ENCODE measurements around the gene RNGTT. TPM values are rescaled to one million over a fixed set of nuclear protein-coding genes. Genes with fewer than 3 reads are reported as not detected.

The RNGTT gene
- total and polyA plus RNA-seq, 2 experiments from 2014 or later = 9.2 to 21.5 TPM

DNA sequence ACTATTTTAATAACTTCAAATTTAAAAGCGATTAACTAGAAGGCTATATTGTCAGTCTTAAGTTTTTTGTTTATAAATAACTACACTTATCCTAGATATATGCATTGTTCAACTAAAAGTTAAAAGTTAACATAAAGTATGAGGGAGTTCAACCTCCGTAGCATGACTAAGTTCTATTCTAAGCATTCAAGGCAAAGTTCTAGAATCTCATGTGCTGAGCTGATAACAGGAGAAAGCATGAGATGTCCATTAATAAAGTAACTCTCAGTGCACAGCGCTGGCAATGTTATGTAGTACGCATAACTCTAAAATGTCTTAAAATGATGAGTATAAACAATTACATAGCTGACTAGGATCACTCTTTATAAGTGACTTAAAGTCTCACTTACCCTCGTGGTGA is 264.8 kb downstream of the RNGTT start:
- Histone ChIP-seq H3K9ac (no peak overlapping the region), H3K4me2 (ENCODE audit: unreplicated experiment) (no peak overlapping the region), H3F3A (ENCODE audit: insufficient read depth) (no peaks in the 10 kb centered on the region), H3K27me3 (replicated peaks; ENCODE audit: insufficient read depth) (no peaks in the 10 kb centered on the region), H4K20me1 (ENCODE audit: insufficient read depth) (peaks cover 4% of the 10 kb centered on the region; the same call in 1 of the 2 replicates), H3K4me1 (ENCODE audit: insufficient read depth) (no peaks in the 10 kb centered on the region), H3K9me2 (ENCODE audit: insufficient read depth) (no peaks in the 10 kb centered on the region), H3K9me3 (ENCODE audit: low read depth) (no peaks in the 10 kb centered on the region), H3K27ac (no peak overlapping the region), H2AFZ (no peak overlapping the region), H3K4me3 (no peak overlapping the region), H3K79me2 (ENCODE audit: insufficient read depth) (no peaks in the 10 kb centered on the region), H3K36me3 (ENCODE audit: low read depth) (no peaks in the 10 kb centered on the region)
- TF ChIP-seq EZH2 (IDR thresholded peaks at IDR 0.05; ENCODE audit: insufficient read depth, poor library complexity, severe bottlenecking) = no peak
- TF ChIP-seq EZH2phosphoT487 (IDR thresholded peaks at IDR 0.05; ENCODE audit: insufficient read depth, low read depth) = no peak
- 96 to 97% methylated on average over 5 of the region's 5 CpGs for WGBS, 2 experiments (ENCODE audit: low coverage in 1 of 2, low lambda C conversion rate in 2 of 2, missing lambda C conversion rate in 2 of 2)
- DNase-seq = no peak
- in situ Hi-C loops (cut with MboI) = no loop called here

DNA sequence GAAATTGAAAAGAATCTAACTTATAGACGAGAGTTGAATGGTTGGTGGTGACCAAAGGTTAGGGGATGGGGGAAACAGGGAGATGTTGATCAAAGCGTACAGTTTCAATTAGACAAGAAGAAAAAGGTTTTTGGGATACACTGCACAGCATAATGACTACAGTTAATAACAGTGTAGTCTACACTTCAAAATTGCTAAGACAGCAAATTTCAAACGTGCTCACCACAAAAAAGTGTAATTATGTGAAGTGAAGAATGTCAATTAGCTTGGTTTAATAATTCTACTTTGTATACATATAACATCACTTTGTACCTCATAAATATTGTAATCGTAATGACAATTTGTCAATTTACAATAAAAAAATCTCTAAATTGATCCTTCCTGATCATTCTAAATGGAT is 267.5 kb downstream of the RNGTT start:
- Histone ChIP-seq H3K9me3 (ENCODE audit: low read depth) (no peaks in the 10 kb centered on the region), H3K27ac (no peak overlapping the region), H3F3A (ENCODE audit: insufficient read depth) (no peaks in the 10 kb centered on the region), H3K4me2 (ENCODE audit: unreplicated experiment) (no peak overlapping the region), H3K79me2 (ENCODE audit: insufficient read depth) (no peaks in the 10 kb centered on the region), H4K20me1 (ENCODE audit: insufficient read depth) (peaks cover 4% of the 10 kb centered on the region; the same call in 1 of the 2 replicates), H2AFZ (no peak overlapping the region), H3K4me3 (no peak overlapping the region), H3K36me3 (ENCODE audit: low read depth) (no peaks in the 10 kb centered on the region), H3K9me2 (ENCODE audit: insufficient read depth) (no peaks in the 10 kb centered on the region), H3K9ac (no peak overlapping the region), H3K4me1 (ENCODE audit: insufficient read depth) (no peaks in the 10 kb centered on the region), H3K27me3 (replicated peaks; ENCODE audit: insufficient read depth) (no peaks in the 10 kb centered on the region)
- DNase-seq = no peak
- in situ Hi-C loops (cut with MboI) = no loop called here
- WGBS, 2 experiments (ENCODE audit: low coverage in 1 of 2, low lambda C conversion rate in 2 of 2, missing lambda C conversion rate in 2 of 2) = 88 to 90% methylated on average over 4 of the region's 4 CpGs
- no peak for TF ChIP-seq EZH2 (IDR thresholded peaks at IDR 0.05; ENCODE audit: insufficient read depth, poor library complexity, severe bottlenecking)
- no peak for TF ChIP-seq EZH2phosphoT487 (IDR thresholded peaks at IDR 0.05; ENCODE audit: insufficient read depth, low read depth)

DNA sequence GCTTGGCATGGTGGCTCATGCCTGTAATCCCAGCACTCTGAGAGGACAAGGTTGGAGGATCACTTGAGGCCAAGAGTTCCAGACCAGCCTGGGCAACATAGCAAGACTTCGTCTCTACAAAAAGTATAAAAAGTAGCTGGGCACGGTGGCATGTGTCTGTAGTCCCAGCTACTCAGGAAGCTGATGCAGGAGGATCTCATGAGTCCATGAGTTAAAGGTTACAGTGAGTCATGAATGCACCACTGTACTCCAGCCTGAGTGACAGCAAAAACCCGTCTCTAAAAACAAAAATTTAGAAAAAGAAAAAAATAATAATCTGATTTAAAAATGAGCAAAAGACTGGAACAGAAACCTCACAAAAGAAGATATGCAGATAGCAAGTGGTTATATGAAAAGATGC is 279.7 kb downstream of the RNGTT start:
- WGBS, 2 experiments (ENCODE audit: low coverage in 1 of 2, low lambda C conversion rate in 2 of 2, missing lambda C conversion rate in 2 of 2) = 68 to 70% methylated on average over 3 of the region's 3 CpGs
- no peaks in the 10 kb centered on the region for H4K20me1 ChIP-seq (ENCODE audit: insufficient read depth)
- peak; percentile 20 for DNase-seq
- H3K4me3 ChIP-seq = no peak overlapping the region
- H3K27me3 ChIP-seq (replicated peaks; ENCODE audit: insufficient read depth) = no peaks in the 10 kb centered on the region
- no peak overlapping the region for H3K27ac ChIP-seq
- no peaks in the 10 kb centered on the region for H3K9me3 ChIP-seq (ENCODE audit: low read depth)
- H2AFZ ChIP-seq = no peak overlapping the region
- no peak for TF ChIP-seq EZH2 (IDR thresholded peaks at IDR 0.05; ENCODE audit: insufficient read depth, poor library complexity, severe bottlenecking)
- TF ChIP-seq EZH2phosphoT487 (IDR thresholded peaks at IDR 0.05; ENCODE audit: insufficient read depth, low read depth) = no peak
- no peaks in the 10 kb centered on the region for H3K79me2 ChIP-seq (ENCODE audit: insufficient read depth)
- no peak overlapping the region for H3K9ac ChIP-seq
- no peaks in the 10 kb centered on the region for H3K4me1 ChIP-seq (ENCODE audit: insufficient read depth)
- H3K36me3 ChIP-seq (ENCODE audit: low read depth) = no peaks in the 10 kb centered on the region
- H3F3A ChIP-seq (ENCODE audit: insufficient read depth) = no peaks in the 10 kb centered on the region
- no peak overlapping the region for H3K4me2 ChIP-seq (ENCODE audit: unreplicated experiment)
- in situ Hi-C loops (cut with MboI) = no loop called here
- no peaks in the 10 kb centered on the region for H3K9me2 ChIP-seq (ENCODE audit: insufficient read depth)

DNA sequence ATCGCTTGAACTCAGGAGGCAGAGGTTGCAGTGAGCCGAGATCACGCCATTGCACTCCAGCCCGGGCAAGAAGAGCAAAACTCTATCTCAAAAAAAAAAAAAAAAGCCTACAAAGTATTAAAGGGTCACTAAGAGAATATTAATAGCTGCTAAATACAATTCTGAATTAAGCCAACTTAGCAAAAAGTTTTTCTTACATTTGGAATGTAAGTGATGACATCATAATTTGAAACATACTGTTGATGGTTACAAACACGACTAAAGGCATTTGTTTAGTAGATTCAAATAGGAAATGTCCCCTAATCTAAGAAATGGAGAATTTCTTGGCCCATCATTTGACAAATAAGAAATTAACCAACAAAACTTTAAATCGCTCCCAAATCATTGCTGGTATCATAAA is 282.8 kb downstream of the RNGTT start:
- Histone ChIP-seq H3K9me3 (ENCODE audit: low read depth) (no peaks in the 10 kb centered on the region), H3K27ac (no peak overlapping the region), H3F3A (ENCODE audit: insufficient read depth) (no peaks in the 10 kb centered on the region), H3K4me3 (no peak overlapping the region), H3K27me3 (replicated peaks; ENCODE audit: insufficient read depth) (no peaks in the 10 kb centered on the region), H3K36me3 (ENCODE audit: low read depth) (no peaks in the 10 kb centered on the region), H3K79me2 (ENCODE audit: insufficient read depth) (no peaks in the 10 kb centered on the region), H4K20me1 (ENCODE audit: insufficient read depth) (no peaks in the 10 kb centered on the region), H3K9ac (no peak overlapping the region), H3K4me1 (ENCODE audit: insufficient read depth) (no peaks in the 10 kb centered on the region), H3K4me2 (ENCODE audit: unreplicated experiment) (no peak overlapping the region), H2AFZ (no peak overlapping the region), H3K9me2 (ENCODE audit: insufficient read depth) (no peaks in the 10 kb centered on the region)
- peak; percentile 10 for DNase-seq
- 83% methylated on average over 6 of the region's 6 CpGs for WGBS, 2 experiments (ENCODE audit: low coverage in 1 of 2, low lambda C conversion rate in 2 of 2, missing lambda C conversion rate in 2 of 2)
- in situ Hi-C loops (cut with MboI) = no loop called here
- TF ChIP-seq EZH2phosphoT487 (IDR thresholded peaks at IDR 0.05; ENCODE audit: insufficient read depth, low read depth) = no peak
- no peak for TF ChIP-seq EZH2 (IDR thresholded peaks at IDR 0.05; ENCODE audit: insufficient read depth, poor library complexity, severe bottlenecking)

DNA sequence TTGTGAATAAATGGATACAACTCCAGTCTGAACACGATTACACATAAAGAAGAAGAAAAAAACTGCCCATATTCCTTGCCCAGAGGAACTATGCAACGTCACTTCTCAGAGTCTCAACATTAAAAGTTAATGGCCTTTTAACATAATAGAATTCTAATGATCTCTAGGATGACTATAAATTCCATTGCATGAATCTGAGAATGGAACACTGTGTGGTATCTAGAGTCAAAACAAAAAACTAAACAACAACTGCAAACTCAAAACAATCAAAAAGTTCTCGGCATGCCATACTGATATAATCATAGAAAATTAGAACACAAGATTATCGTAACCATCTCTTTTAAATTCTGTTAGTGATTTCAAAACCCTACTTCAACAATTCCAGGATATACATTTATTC is 283.6 kb downstream of the RNGTT start:
- Histone ChIP-seq H3K27ac (no peak overlapping the region), H3K79me2 (ENCODE audit: insufficient read depth) (no peaks in the 10 kb centered on the region), H3K4me2 (ENCODE audit: unreplicated experiment) (no peak overlapping the region), H3K9me3 (ENCODE audit: low read depth) (no peaks in the 10 kb centered on the region), H3K4me3 (no peak overlapping the region), H2AFZ (no peak overlapping the region), H3K4me1 (ENCODE audit: insufficient read depth) (no peaks in the 10 kb centered on the region), H3K9me2 (ENCODE audit: insufficient read depth) (no peaks in the 10 kb centered on the region), H3K36me3 (ENCODE audit: low read depth) (no peaks in the 10 kb centered on the region), H3F3A (ENCODE audit: insufficient read depth) (no peaks in the 10 kb centered on the region), H4K20me1 (ENCODE audit: insufficient read depth) (no peaks in the 10 kb centered on the region), H3K9ac (no peak overlapping the region), H3K27me3 (replicated peaks; ENCODE audit: insufficient read depth) (no peaks in the 10 kb centered on the region)
- WGBS, 2 experiments (ENCODE audit: low coverage in 1 of 2, low lambda C conversion rate in 2 of 2, missing lambda C conversion rate in 2 of 2) = 84 to 92% methylated on average over 4 of the region's 4 CpGs
- no peak for DNase-seq
- TF ChIP-seq EZH2 (IDR thresholded peaks at IDR 0.05; ENCODE audit: insufficient read depth, poor library complexity, severe bottlenecking) (no peak), EZH2phosphoT487 (IDR thresholded peaks at IDR 0.05; ENCODE audit: insufficient read depth, low read depth) (no peak)
- in situ Hi-C loops (cut with MboI) = no loop called here
